WERI-Rb-1 (cell line): Measurements from ENCODE around the gene RAB30.

Experiments used
- DNase-seq: peaks from one replicate; pipeline ENCODE4 v3.0.0-alpha.2; 2020
- H3K27ac ChIP-seq: fragments of 250-450 bp; sonication (Bioruptor Pico); 2 replicates; pipeline ENCODE4 v1.5.1; 2020; ENCODE audit warnings: mild to moderate bottlenecking, moderate library complexity
- H3K27me3 ChIP-seq: fragments of 250-450 bp; sonication (Bioruptor Pico); 2 replicates; pipeline ENCODE4 v1.5.1; 2021; ENCODE audit warnings: mild to moderate bottlenecking, low read depth, moderate library complexity; ENCODE audit not compliant: insufficient read depth, severe bottlenecking
- H3K36me3 ChIP-seq: fragments of 250-450 bp; sonication (Bioruptor Pico); 2 replicates; pipeline ENCODE4 v1.5.1; 2020; ENCODE audit warnings: mild to moderate bottlenecking, moderate library complexity
- H3K4me3 ChIP-seq: 2 replicates; pipeline ENCODE4 v1.5.1; 2011; ENCODE audit warnings: low read depth, mild to moderate bottlenecking, control low read depth, low read length
- H3K9me3 ChIP-seq: fragments of 250-450 bp; sonication (Bioruptor Pico); 2 replicates; pipeline ENCODE4 v1.5.1; 2021; ENCODE audit warnings: mild to moderate bottlenecking, moderate library complexity; ENCODE audit not compliant: severe bottlenecking
- CTCF ChIP-seq: IDR thresholded peaks from 2 replicates; pipeline ENCODE4 v1.5.1; 2011; ENCODE audit warnings: low read depth, mild to moderate bottlenecking, control low read depth, inconsistent platforms, low read length

RAB30 gene

GRCh38 chr11:82979824-82980223, 91.9 kb downstream of the RAB30 start:
- TF ChIP-seq CTCF = no peak
- no peak overlapping the region for H3K4me3 ChIP-seq
- H3K36me3 ChIP-seq = peaks cover 11% of the 10 kb centered on the region; the same call in 1 of the 2 replicates
- no peak for DNase-seq
- no peaks in the 10 kb centered on the region for H3K27me3 ChIP-seq
- H3K27ac ChIP-seq = no peak overlapping the region
- no peaks in the 10 kb centered on the region for H3K9me3 ChIP-seq

GRCh38 chr11:82978422-82979099, 93.1 kb downstream of the RAB30 start:
- Histone ChIP-seq H3K27ac (no peak overlapping the region), H3K27me3 (no peaks in the 10 kb centered on the region), H3K4me3 (no peak overlapping the region), H3K9me3 (no peaks in the 10 kb centered on the region), H3K36me3 (peaks cover 8% of the 10 kb centered on the region; the same call in 1 of the 2 replicates)
- TF ChIP-seq CTCF = no peak
- DNase-seq = no peak

GRCh38 chr11:82976786-82977185, 94.9 kb downstream of the RAB30 start:
- TF ChIP-seq CTCF = no peak
- no peak for DNase-seq
- no peaks in the 10 kb centered on the region for H3K27me3 ChIP-seq
- H3K36me3 ChIP-seq = peaks cover 6% of the 10 kb centered on the region; the same call in 1 of the 2 replicates
- H3K4me3 ChIP-seq = no peak overlapping the region
- H3K27ac ChIP-seq = no peak overlapping the region
- H3K9me3 ChIP-seq = no peaks in the 10 kb centered on the region

GRCh38 chr11:82975882-82976281, 95.8 kb downstream of the RAB30 start:
- no peak for DNase-seq
- Histone ChIP-seq H3K27me3 (no peaks in the 10 kb centered on the region), H3K9me3 (no peaks in the 10 kb centered on the region), H3K4me3 (no peak overlapping the region), H3K27ac (no peak overlapping the region), H3K36me3 (no peaks in the 10 kb centered on the region)
- TF ChIP-seq CTCF = no peak

- DNase-seq = no peak
- Histone ChIP-seq H3K9me3 (no peaks in the 10 kb centered on the region), H3K27ac (no peak overlapping the region), H3K36me3 (no peaks in the 10 kb centered on the region), H3K27me3 (no peaks in the 10 kb centered on the region), H3K4me3 (no peak overlapping the region)
- no peak for TF ChIP-seq CTCF
These were observed 96.8 kb downstream of the RAB30 start for GRCh38 chr11:82974851-82975250.

- TF ChIP-seq CTCF = no peak
- no peak for DNase-seq
- Histone ChIP-seq H3K27ac (no peak overlapping the region), H3K36me3 (no peaks in the 10 kb centered on the region), H3K4me3 (no peak overlapping the region), H3K27me3 (no peaks in the 10 kb centered on the region), H3K9me3 (no peaks in the 10 kb centered on the region)
These were observed 97.6 kb downstream of the RAB30 start for GRCh38 chr11:82974135-82974534.
